ENCODE measurements around the gene UGT1A10.

GRCh38 chr2:233605680-233606079, 30.6 kb upstream of the UGT1A10 start:
- TF ChIP-seq CTCF (conservative IDR thresholded peaks at IDR 0.05; ENCODE audit: low read length) = no peak
- TF ChIP-seq EZH2phosphoT487 (IDR thresholded peaks at IDR 0.05; ENCODE audit: borderline replicate concordance) = no peak

Measured in Loucy (cell line).